ENCODE measurements around the gene ZNF536. TPM values are rescaled to one million over a fixed set of nuclear protein-coding genes. Genes with fewer than 3 reads are reported as not detected.

ZNF536 gene
- not detected in 2 replicates for total RNA-seq (2013; cell fraction: nucleolus; rRNA removed)
- total RNA-seq (2014; rRNA removed) = not detected in 2 replicates
- total RNA-seq (2014; rRNA removed; fragmentation: Illumina TruSeq; extraction: Trizol) = not detected in 2 replicates
- total RNA-seq (2021) = not detected in 2 replicates
- polyA plus RNA-seq (2011; ENCODE audit: low read depth) = not detected
- polyA plus RNA-seq (2011; rRNA removed) = not detected in 2 replicates
- not detected in 2 replicates for polyA plus RNA-seq (2011; cell fraction: cytosol; rRNA removed)
- polyA plus RNA-seq (2011; cell fraction: nucleus; rRNA removed) = not detected in 2 replicates
- polyA plus RNA-seq (2012) = not detected in 2 replicates
- polyA plus RNA-seq (2014; fragmentation: Illumina TruSeq; extraction: Trizol) = not detected in 2 replicates
- polyA plus RNA-seq (2014; fragmentation: Nextera tagmentation; extraction: Ambion mirVana) = not detected
- not detected in 2 replicates for polyA plus RNA-seq (2014; rRNA removed)
- not detected for polyA plus RNA-seq (2016; fragmentation: Nextera tagmentation; extraction: Ambion mirVana)
- not detected in 2 replicates for polyA minus RNA-seq (2011; rRNA and poly(A)+ RNA removed)
- polyA minus RNA-seq (2011; cell fraction: cytosol; rRNA and poly(A)+ RNA removed) = not detected in 2 replicates
- polyA minus RNA-seq (2011; cell fraction: nucleus; rRNA and poly(A)+ RNA removed) = not detected in 2 replicates
- Bru-seq, nascent RNA = percentile 1 among the genes with signal in this experiment
- BruChase-seq, experiment 1, labeled RNA remaining after a 6-hour chase = percentile 2 among the genes with signal in this experiment
- BruChase-seq, experiment 2, labeled RNA remaining after a 2-hour chase = percentile 1 among the genes with signal in this experiment
- long read RNA-seq, experiment 1 = 0 reads
- long read RNA-seq, experiment 2, partial matches to known transcripts = 0 of 1 reads
- long read RNA-seq, experiment 2, other reads (novel, unspliced or antisense) = 1 of 1 reads

DNA sequence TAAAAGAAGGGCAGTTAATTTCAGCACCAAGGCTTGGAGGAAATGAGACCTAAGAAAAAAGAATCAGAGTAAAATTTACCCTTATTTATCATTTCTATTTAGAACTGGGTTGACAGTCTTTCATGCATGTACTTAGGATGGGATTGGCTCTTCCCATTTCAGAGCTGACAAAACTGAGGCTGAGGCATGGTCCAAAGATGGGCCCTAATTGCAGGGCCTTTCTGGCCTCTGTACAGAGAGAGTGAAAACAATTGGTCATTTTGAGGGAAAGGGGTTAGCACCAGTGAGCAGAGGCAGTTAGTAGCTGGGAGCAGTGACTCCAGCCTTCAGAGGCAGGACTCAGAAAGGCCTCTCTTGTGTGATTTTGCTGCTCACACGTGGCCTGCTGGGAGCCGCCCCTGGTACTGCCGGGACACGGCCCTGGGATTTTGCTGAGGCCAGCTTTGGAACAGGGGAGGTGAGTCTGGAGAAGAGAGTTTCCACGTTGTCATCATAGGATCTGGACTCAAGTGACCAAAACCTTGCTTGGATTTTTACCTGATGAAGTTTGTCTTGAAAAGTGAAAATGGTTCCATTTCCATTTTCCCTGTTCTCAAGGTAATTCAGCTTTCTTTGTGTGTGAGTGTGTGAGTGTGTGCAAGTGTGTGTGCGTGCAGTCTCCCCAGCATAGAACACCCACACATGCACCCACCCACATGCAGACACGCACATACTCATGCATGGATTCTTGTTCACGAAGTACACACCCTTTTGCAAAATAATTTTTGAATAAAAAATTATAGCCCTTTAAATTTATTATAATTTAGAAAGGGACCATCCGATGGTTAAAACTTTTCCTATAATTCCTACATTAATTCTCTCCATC lies at the start of gene ZNF536:
Gene ZNF536 (plus strand): TSS at position 425 of the 865 bp plus-strand sequence. CDS start 71,179 bp downstream, outside the sequence.
- intact Hi-C loops (cut with micrococcal nuclease; ENCODE audit: unreplicated experiment) = no loop called here
- 25% methylated on average over 9 of the region's 9 CpGs for WGBS (ENCODE audit: insufficient coverage, insufficient replicate concordance, low lambda C conversion rate, missing lambda C conversion rate)
- Histone ChIP-seq H2AFZ (ENCODE audit: control insufficient read depth, low read depth, low read length) (no peak within 1 kb of the TSS), H3K9me3 (replicated peaks; ENCODE audit: control insufficient read depth, insufficient read depth, low read length) (no peaks in the 10 kb centered on the region), H3K9ac (ENCODE audit: control insufficient read depth, insufficient read depth, low read length) (no peak within 1 kb of the TSS), H3K4me2 (ENCODE audit: control insufficient read depth, insufficient read depth) (no peak within 1 kb of the TSS), H4K20me1 (ENCODE audit: control insufficient read depth, insufficient read depth) (no peaks in the 10 kb centered on the region), H3K36me3 (ENCODE audit: control insufficient read depth in 2 of 2, insufficient read depth in 2 of 2, low read length in 1 of 2) (no peaks in the 10 kb centered on the region), H3K27ac (ENCODE audit: control insufficient read depth, insufficient read depth) (no peak within 1 kb of the TSS), H3K27me3 (replicated peaks in 1 of 2; ENCODE audit: control insufficient read depth in 2 of 2, insufficient read depth in 2 of 2, low read length in 1 of 2) (no peaks in the 10 kb centered on the region), H3K4me1 (ENCODE audit: control insufficient read depth, insufficient read depth, low read length) (no peaks in the 10 kb centered on the region), H3K79me2 (ENCODE audit: control insufficient read depth, insufficient read depth, low read length) (no peaks in the 10 kb centered on the region), H3K4me3 (no peak within 1 kb of the TSS)
- FAIRE-seq (no peak), DNase-seq (ENCODE audit: low read depth, low spot score) (no peak), ATAC-seq (no peak)
- ChIA-PET CTCF (interaction anchor here (0.6 kb wide), 1 partner anchor 528 kb away, joined by 3 read pairs; no protein-coding TSS in a partner anchor), POLR2A (no interaction called here), RAD21 (ENCODE audit: unreplicated experiment) (no interaction called here), SMC1A (ENCODE audit: uncharacterized antibody, unreplicated experiment) (no interaction called here)
- no TSS peak for BruUV-seq (replicated peaks)
- in situ Hi-C loops (cut with MboI) = no loop called here
- TF ChIP-seq ZNF274 (IDR thresholded peaks at IDR 0.05; ENCODE audit: insufficient read depth, insufficient read length) = no peak
- no peak for TF ChIP-seq SIX5 (IDR thresholded peaks at IDR 0.05; ENCODE audit: low read depth, low read length, severe bottlenecking)
- TF ChIP-seq POLR2AphosphoS2 (IDR thresholded peaks at IDR 0.05; ENCODE audit: low read depth, low read length) = no peak
- no peak for TF ChIP-seq NRF1 (conservative IDR thresholded peaks at IDR 0.05; ENCODE audit: low read depth, low read length)
- TF ChIP-seq, protein P1, sequence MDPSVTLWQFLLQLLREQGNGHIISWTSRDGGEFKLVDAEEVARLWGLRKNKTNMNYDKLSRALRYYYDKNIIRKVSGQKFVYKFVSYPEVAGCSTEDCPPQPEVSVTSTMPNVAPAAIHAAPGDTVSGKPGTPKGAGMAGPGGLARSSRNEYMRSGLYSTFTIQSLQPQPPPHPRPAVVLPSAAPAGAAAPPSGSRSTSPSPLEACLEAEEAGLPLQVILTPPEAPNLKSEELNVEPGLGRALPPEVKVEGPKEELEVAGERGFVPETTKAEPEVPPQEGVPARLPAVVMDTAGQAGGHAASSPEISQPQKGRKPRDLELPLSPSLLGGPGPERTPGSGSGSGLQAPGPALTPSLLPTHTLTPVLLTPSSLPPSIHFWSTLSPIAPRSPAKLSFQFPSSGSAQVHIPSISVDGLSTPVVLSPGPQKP (IDR thresholded peaks at IDR 0.05; ENCODE audit: low read depth, low read length) = no peak
- no peak for TF ChIP-seq ZZZ3 (IDR thresholded peaks at IDR 0.05; ENCODE audit: control insufficient read depth, insufficient read length, low read depth)
- TF ChIP-seq WRNIP1 (IDR thresholded peaks at IDR 0.05; ENCODE audit: borderline replicate concordance, low read depth, low read length) = no peak
- no peak for TF ChIP-seq KAT2A (conservative IDR thresholded peaks at IDR 0.05; ENCODE audit: control insufficient read depth, low read depth, low read length)
- no peak for TF ChIP-seq TARDBP (IDR thresholded peaks at IDR 0.05; ENCODE audit: borderline replicate concordance)
- TF ChIP-seq EGR1 (IDR thresholded peaks at IDR 0.05; ENCODE audit: borderline replicate concordance in 1 of 2, low read depth in 2 of 2, low read length in 2 of 2) = no peak
- TF ChIP-seq IKZF1 (conservative IDR thresholded peaks at IDR 0.05) = no peak
